ENCODE measurements around the gene EXOC2. TPM values are rescaled to one million over a fixed set of nuclear protein-coding genes. Genes with fewer than 3 reads are reported as not detected.
"Not testable (repeated sequence)": the region's sequence is repeated elsewhere in the genome, so short reads cannot be mapped to it uniquely, and the experiment has no call there.

Gene EXOC2
- total RNA-seq, 1 donor = 19.8 TPM

- H3K4me1 ChIP-seq (ENCODE audit: insufficient read depth, low read length) = no peaks in the 10 kb centered on the region
- no peaks in the 10 kb centered on the region for H3K9me3 ChIP-seq (ENCODE audit: low read depth, low read length)
Measured at GRCh38 chr6:701215-701614, 8.3 kb upstream of the EXOC2 start.

GRCh38 chr6:700490-700889 lies 7.6 kb upstream of the EXOC2 start:
- Histone ChIP-seq H3K4me1 (ENCODE audit: insufficient read depth, low read length) (no peaks in the 10 kb centered on the region), H3K27me3 (ENCODE audit: insufficient read depth, low read length) (peaks cover 4% of the 10 kb centered on the region), H3K9me3 (ENCODE audit: low read depth, low read length) (no peaks in the 10 kb centered on the region), H3K4me3 (ENCODE audit: low read length) (no peak overlapping the region)

More at GRCh38 chr6:701215-701614, 8.3 kb upstream of the EXOC2 start:
- no peak overlapping the region for H3K4me3 ChIP-seq (ENCODE audit: low read length)
- H3K27me3 ChIP-seq (ENCODE audit: insufficient read depth, low read length) = peaks cover 4% of the 10 kb centered on the region

GRCh38 chr6:699319-699718 lies 6.4 kb upstream of the EXOC2 start:
- Histone ChIP-seq H3K4me3 (ENCODE audit: low read length) (no peak overlapping the region), H3K9me3 (ENCODE audit: low read depth, low read length) (no peaks in the 10 kb centered on the region), H3K4me1 (ENCODE audit: insufficient read depth, low read length) (no peaks in the 10 kb centered on the region), H3K27me3 (ENCODE audit: insufficient read depth, low read length) (no peaks in the 10 kb centered on the region)

- not testable (repeated sequence) for H3K9me3 ChIP-seq (ENCODE audit: low read depth, low read length)
Measured at GRCh38 chr6:694431-695126, 1.6 kb upstream of the EXOC2 start.

GRCh38 chr6:693723-694009 lies 727 bp upstream of the EXOC2 start:
- H3K4me3 ChIP-seq (ENCODE audit: low read length) = no peak overlapping the region
- H3K4me1 ChIP-seq (ENCODE audit: insufficient read depth, low read length) = peaks cover 19% of the 10 kb centered on the region
- no peaks in the 10 kb centered on the region for H3K9me3 ChIP-seq (ENCODE audit: low read depth, low read length)
- no peaks in the 10 kb centered on the region for H3K27me3 ChIP-seq (ENCODE audit: insufficient read depth, low read length)

More at GRCh38 chr6:694431-695126, 1.6 kb upstream of the EXOC2 start:
- H3K4me3 ChIP-seq (ENCODE audit: low read length); H3K27me3 ChIP-seq (ENCODE audit: insufficient read depth, low read length): not testable (repeated sequence)
- peaks cover 19% of the 10 kb centered on the region for H3K4me1 ChIP-seq (ENCODE audit: insufficient read depth, low read length)

GRCh38 chr6:692356-692851 lies 535 bp downstream of the EXOC2 start:
- peak overlapping the region; percentile 73 for H3K4me3 ChIP-seq (ENCODE audit: low read length)
- no peaks in the 10 kb centered on the region for H3K27me3 ChIP-seq (ENCODE audit: insufficient read depth, low read length)

GRCh38 chr6:689223-689622 lies 3.7 kb downstream of the EXOC2 start:
- H3K9me3 ChIP-seq (ENCODE audit: low read depth, low read length) = no peaks in the 10 kb centered on the region
- no peaks in the 10 kb centered on the region for H3K27me3 ChIP-seq (ENCODE audit: insufficient read depth, low read length)
- peaks cover 31% of the 10 kb centered on the region for H3K4me1 ChIP-seq (ENCODE audit: insufficient read depth, low read length)
- H3K4me3 ChIP-seq (ENCODE audit: low read length) = no peak overlapping the region

More at GRCh38 chr6:692356-692851, 535 bp downstream of the EXOC2 start:
- Histone ChIP-seq H3K9me3 (ENCODE audit: low read depth, low read length) (no peaks in the 10 kb centered on the region), H3K4me1 (ENCODE audit: insufficient read depth, low read length) (peaks cover 19% of the 10 kb centered on the region)

- Histone ChIP-seq H3K27me3 (ENCODE audit: insufficient read depth, low read length) (no peaks in the 10 kb centered on the region), H3K4me1 (ENCODE audit: insufficient read depth, low read length) (peaks cover 30% of the 10 kb centered on the region)
Measured at GRCh38 chr6:686497-686896, 6.4 kb downstream of the EXOC2 start.

GRCh38 chr6:684831-685636 lies 7.9 kb downstream of the EXOC2 start:
- H3K9me3 ChIP-seq (ENCODE audit: low read depth, low read length) = no peaks in the 10 kb centered on the region
- no peaks in the 10 kb centered on the region for H3K27me3 ChIP-seq (ENCODE audit: insufficient read depth, low read length)
- H3K4me1 ChIP-seq (ENCODE audit: insufficient read depth, low read length) = peaks cover 24% of the 10 kb centered on the region
- H3K4me3 ChIP-seq (ENCODE audit: low read length) = no peak overlapping the region

More at GRCh38 chr6:686497-686896, 6.4 kb downstream of the EXOC2 start:
- no peaks in the 10 kb centered on the region for H3K9me3 ChIP-seq (ENCODE audit: low read depth, low read length)
- H3K4me3 ChIP-seq (ENCODE audit: low read length) = no peak overlapping the region

- Histone ChIP-seq H3K27me3 (ENCODE audit: insufficient read depth, low read length) (no peaks in the 10 kb centered on the region), H3K4me3 (ENCODE audit: low read length) (no peak overlapping the region), H3K4me1 (ENCODE audit: insufficient read depth, low read length) (peaks cover 24% of the 10 kb centered on the region), H3K9me3 (ENCODE audit: low read depth, low read length) (no peaks in the 10 kb centered on the region)
Measured at GRCh38 chr6:683742-684440, 9.0 kb downstream of the EXOC2 start.

- H3K27me3 ChIP-seq (ENCODE audit: insufficient read depth, low read length) = no peaks in the 10 kb centered on the region
- H3K4me3 ChIP-seq (ENCODE audit: low read length) = no peak overlapping the region
- H3K9me3 ChIP-seq (ENCODE audit: low read depth, low read length) = no peaks in the 10 kb centered on the region
- peaks cover 23% of the 10 kb centered on the region for H3K4me1 ChIP-seq (ENCODE audit: insufficient read depth, low read length)
Measured at GRCh38 chr6:680666-681340, 12.1 kb downstream of the EXOC2 start.

GRCh38 chr6:680251-680650 lies 12.7 kb downstream of the EXOC2 start:
- H3K4me3 ChIP-seq (ENCODE audit: low read length) = no peak overlapping the region
- no peaks in the 10 kb centered on the region for H3K27me3 ChIP-seq (ENCODE audit: insufficient read depth, low read length)
- H3K4me1 ChIP-seq (ENCODE audit: insufficient read depth, low read length) = peaks cover 18% of the 10 kb centered on the region
- no peaks in the 10 kb centered on the region for H3K9me3 ChIP-seq (ENCODE audit: low read depth, low read length)

- peaks cover 12% of the 10 kb centered on the region for H3K4me1 ChIP-seq (ENCODE audit: insufficient read depth, low read length)
- H3K4me3 ChIP-seq (ENCODE audit: low read length) = no peak overlapping the region
- no peaks in the 10 kb centered on the region for H3K27me3 ChIP-seq (ENCODE audit: insufficient read depth, low read length)
- no peaks in the 10 kb centered on the region for H3K9me3 ChIP-seq (ENCODE audit: low read depth, low read length)
Measured at GRCh38 chr6:679282-679681, 13.7 kb downstream of the EXOC2 start.

GRCh38 chr6:678520-678919 lies 14.4 kb downstream of the EXOC2 start:
- H3K27me3 ChIP-seq (ENCODE audit: insufficient read depth, low read length) = no peaks in the 10 kb centered on the region
- no peaks in the 10 kb centered on the region for H3K9me3 ChIP-seq (ENCODE audit: low read depth, low read length)
- H3K4me1 ChIP-seq (ENCODE audit: insufficient read depth, low read length) = peaks cover 5% of the 10 kb centered on the region
- H3K4me3 ChIP-seq (ENCODE audit: low read length) = no peak overlapping the region

GRCh38 chr6:677919-678318 lies 15.0 kb downstream of the EXOC2 start:
- Histone ChIP-seq H3K9me3 (ENCODE audit: low read depth, low read length) (no peaks in the 10 kb centered on the region), H3K27me3 (ENCODE audit: insufficient read depth, low read length) (no peaks in the 10 kb centered on the region), H3K4me1 (ENCODE audit: insufficient read depth, low read length) (peaks cover 5% of the 10 kb centered on the region), H3K4me3 (ENCODE audit: low read length) (no peak overlapping the region)
